Inferior parietal cortex (tissue), 1 donor: ENCODE results near the gene SOCS7.
"Not testable (repeated sequence)": the region's sequence is repeated elsewhere in the genome, so short reads cannot be mapped to it uniquely, and the experiment has no call there.

ENCODE experiments used
- DNase-seq: peaks from one replicate; pipeline ENCODE4 v3.0.0-alpha.2; 2016; ENCODE audit errors: extremely low spot score

The SOCS7 gene

DNA sequence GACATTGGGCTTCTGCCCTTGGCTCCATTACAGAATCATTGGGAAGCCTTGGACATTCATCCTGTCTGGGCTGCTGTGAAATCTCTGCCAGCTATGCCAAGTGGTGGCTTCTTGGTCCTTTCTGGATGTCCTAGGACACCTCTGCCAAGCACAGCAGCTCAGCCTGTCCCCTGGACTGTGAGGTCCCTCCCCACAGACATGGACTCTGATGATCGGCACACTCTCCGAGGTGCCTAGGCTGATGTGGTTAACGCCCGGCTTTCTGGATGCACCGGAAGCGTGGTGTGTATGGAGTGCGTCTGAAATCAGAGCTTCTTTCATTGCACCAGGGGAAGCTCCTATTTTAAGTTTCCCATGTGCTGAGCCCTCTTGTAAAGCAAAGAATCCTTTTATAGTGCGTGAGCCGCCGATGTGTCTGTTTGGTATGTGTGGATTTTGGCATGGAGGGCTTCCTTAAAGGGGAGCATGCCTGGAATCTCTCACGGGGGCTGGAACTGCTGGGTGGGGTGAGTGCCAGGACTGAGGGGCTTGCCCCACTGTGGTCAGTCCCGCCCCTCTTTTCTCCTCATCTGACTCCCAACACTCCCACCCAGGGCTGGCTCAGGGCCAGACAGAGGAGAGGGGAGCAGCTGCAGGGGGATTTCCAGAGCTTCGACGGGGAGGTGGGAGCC is 69.7 kb downstream of the SOCS7 start:
- DNase-seq: no peak

DNA sequence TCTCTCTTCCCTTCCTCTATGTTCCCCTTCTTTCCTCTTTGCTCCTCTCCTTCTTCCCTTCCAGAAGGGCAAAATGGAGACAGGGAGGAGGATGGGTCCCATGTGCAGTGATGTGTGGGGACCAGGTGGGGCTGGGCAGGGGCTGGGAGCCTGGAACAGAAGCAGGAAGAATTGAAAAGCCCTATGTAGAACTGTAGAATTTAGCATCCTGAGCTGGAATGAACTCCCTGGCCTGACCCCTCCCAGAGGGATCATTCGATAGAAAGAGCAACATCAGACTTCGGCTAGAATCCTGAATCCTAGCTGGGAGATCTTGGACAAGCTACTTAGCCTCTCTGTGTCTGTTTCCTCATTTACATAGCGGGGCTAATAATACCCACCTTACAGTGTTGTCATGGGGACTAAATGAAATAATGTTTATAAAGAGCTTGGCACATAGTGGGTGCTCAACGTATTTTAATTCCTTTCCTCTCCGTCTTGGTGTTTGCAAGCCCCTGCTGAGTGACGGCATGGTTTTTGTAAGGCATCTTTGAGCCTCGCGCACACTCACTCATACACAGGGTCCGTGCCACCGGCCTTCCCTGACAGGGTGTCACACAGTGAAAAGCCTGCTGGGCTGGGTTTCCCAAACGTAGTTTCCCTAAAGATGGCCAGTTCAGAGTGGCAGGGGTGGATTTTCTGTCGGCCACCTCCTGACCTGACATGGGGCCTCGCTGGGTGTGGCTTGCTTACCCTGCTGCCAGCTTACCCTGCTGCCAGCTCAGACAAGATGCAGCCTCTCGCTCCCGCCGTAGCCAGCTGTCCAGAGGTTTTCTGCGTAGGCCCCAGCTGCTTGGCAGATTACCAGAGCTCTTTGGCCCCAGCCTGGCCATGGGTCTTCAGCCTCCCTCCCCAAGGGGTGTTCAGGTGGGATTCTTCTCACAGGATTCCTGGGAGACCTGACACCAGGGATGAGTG is 70.5 kb downstream of the SOCS7 start:
- DNase-seq: no peak

GRCh38 chr17:38424297-38424972 is 72.8 kb downstream of the SOCS7 start:
- no peak for DNase-seq

DNA sequence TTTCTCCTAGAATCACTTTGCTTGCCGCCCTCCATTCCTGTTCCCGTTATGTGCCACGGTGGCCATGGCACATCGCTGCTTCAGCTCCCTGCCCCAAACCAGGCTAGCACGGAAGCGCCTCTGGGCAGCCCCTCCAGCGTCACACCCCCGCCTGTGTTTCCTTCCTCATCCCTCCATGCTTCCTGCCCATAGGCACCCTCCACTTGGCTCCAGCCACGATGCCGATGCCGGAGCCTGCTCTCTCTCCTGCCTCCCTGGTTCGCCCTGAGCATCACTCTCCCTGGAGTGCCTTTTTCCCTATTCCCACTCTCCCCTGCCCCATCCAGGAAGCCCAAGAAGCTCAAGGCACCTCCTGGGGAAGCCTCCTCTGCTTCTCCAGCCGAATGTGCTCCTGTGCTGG is 73.4 kb downstream of the SOCS7 start:
- DNase-seq: no peak

DNA sequence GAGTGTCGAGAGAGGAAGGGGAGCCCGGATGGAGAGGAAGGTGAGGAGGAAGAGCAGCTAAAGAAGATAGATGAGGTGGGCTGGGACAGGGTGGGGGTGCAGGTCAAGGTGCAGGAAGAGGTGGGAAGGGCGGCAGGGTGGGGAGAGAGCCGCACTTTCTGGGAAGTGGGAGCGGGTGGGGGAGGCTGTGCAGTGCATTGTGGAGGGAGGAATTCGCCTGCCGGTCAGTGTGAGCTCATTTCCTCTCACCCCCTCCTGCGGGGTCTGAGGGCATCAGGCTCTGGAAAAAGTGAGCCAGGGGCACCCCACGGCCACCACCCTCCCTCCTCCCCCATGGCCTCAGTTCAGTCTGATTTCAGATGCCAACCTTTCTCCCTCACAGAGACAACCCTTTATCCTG is 74.1 kb downstream of the SOCS7 start:
- no peak for DNase-seq

GRCh38 chr17:38426441-38426840 is 74.8 kb downstream of the SOCS7 start:
- DNase-seq: no peak

DNA sequence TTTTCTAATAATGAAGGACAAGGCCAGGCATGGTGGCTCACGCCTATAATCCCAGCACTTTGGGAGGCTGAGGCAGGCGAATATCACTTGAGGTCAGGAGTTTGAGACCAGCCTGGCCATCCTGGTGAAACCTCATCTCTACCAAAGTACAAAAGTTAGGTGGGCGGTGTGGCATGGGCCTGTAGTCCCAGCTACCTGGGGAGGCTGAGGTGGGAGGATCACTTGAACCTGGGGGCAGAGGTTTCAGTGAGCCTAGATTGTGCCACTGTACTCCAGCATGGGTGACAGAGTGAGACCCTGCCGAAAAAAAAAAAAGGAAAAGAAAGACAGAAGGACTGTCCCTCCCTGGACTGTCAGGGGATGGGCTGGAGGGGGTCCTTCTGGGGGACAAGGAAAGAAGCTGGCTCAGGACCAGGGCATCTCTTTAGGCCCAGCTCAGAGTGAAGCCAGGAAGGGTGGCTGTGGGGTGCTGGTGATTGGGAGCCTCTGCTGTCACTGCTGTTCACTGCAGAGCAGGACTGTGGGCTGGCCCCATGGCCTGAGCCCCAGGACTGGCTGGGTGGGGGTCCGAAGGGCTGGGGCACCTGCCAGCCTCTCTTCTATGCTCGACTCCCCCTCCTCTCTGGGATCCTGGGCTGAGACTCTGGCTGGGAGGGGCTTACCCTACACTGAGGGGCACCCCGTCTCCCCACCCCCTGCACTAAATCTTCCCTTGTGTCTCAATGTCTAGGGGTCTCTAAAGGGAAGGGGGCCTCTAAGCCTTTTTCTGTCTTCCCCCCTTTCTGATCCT is 75.7 kb downstream of the SOCS7 start:
- DNase-seq: no peak

DNA sequence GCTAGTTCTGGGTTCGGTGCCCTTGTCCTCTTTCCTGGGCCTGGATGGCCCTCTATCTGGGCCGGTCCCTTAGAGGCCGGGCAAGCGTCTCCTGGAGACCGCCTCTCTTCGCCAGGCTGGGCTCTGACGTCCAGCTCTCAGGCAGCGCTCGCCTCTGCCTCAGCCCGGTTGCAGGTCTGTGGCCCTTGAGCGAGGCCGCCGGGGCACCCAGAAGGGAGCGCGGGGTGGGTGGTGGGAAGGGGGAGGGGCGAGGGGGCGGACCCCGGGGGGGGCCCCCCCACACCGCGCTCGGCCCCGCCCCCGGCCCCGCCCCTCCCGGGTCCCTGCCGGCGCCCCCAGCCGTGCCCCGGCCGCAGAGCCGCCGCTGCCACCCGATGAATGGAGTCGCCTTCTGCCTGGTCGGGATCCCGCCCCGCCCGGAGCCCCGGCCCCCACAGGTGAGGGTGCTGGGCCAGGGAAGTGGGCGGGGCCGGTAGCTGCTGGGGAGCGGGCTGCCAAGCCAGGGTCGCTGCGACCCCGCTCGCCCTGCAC is 76.5 kb downstream of the SOCS7 start, which contains the start of gene ARHGAP23:
ARHGAP23 (plus strand) TSS at position 353 of the 531 bp plus-strand sequence; CDS start at position 375, 22 bp downstream.
- no peak for DNase-seq

- DNase-seq: peak; percentile 69
Measured at GRCh38 chr17:38428643-38429371, 77.2 kb downstream of the SOCS7 start.

DNA sequence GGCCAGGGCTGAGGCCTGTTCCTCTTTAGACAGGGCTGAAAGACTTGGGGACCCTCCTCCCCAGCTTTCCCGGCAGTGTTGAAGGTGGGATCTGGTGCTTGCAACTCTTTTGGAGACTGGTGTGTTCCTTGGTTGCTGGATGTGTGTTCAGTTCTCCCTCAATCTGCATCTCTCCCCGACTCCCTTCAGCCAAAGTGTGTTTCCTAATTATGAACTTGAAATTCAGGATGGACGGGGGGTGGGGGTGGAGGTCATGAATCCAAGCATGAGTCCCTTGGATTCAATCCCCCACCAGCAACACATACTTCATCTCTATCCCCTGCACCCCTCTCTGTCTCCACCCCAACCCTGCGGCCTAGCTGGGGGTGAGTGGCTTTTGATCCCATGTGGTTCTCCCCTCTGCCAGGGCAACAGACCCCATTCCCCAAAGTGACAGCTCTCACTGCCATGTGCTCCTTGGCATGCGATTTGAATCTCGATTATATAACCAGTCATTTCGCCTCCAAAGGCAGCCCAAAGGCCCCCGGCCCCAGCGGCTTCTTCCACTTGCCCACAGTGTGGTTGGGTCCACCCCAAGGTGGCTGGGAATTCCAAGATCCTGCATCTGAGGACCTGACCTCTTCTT is 77.9 kb downstream of the SOCS7 start:
- DNase-seq: no peak

DNA sequence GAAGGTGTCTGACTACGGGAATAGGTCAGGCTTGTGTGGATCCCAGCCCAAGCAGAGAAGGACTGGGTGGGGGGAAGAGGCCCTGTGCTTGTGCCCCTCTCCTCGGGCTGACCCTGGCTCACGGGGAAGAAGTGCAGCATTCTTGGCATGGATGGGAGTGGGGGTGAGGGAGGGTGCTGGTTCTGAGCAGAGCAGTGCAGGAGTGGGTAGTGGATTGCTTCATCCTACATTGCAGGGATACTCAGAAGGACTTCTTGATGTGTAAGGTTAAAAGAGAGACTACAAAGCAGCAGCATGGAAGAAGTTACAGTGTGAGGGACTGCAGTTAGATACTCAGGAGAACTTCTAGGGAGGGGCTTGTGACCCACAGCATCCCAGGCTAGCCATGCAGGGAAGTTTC is 78.7 kb downstream of the SOCS7 start:
- no peak for DNase-seq

GRCh38 chr17:38430822-38431221 is 79.2 kb downstream of the SOCS7 start:
- no peak for DNase-seq

- DNase-seq: peak; percentile 75
Measured at GRCh38 chr17:38431346-38432145, 79.9 kb downstream of the SOCS7 start.

- DNase-seq: no peak
Measured at GRCh38 chr17:38434178-38434665, 82.6 kb downstream of the SOCS7 start.

- DNase-seq: no peak
Measured at GRCh38 chr17:38435795-38436194, 84.2 kb downstream of the SOCS7 start.

GRCh38 chr17:38436386-38436785 is 84.7 kb downstream of the SOCS7 start:
- DNase-seq: no peak

DNA sequence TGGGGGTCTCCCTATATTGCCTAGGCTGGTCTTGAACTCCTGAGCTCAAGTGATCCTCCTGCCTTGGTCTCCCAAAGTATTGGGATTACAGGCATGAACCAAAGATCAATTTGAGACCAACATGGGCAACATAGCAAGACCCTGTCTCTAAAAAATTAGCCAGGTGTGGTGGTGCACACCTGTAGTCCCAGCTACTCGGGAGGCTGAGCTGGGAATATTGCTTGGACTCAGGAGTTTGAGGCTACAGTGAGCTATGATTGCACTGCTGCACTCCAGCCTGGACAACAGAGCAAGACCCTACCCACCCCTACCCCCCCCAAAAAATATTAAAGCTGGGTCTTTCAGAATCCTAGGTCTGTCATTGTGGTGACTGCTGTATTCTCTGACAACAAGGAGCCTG is 85.7 kb downstream of the SOCS7 start:
- not testable (repeated sequence) for DNase-seq

DNA sequence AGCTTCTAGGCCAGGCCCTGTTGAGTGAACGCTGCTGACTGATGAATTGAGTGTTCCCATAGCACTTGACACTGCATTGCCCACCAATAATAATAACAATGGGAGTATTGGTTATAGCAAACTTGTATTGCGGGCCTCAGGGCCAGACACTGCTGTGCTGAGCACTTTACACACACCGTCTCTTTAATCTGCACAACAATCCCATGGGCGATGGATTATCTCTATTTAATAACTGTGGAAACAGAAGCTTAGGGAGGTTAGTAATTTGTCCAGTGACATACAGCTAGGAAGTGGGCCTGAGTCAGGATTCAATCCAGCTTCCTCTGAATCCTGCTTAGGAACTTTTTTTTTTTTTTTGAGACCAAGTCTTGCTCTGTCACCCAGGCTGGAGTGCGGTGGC is 87.8 kb downstream of the SOCS7 start:
- no peak for DNase-seq
